Measurements from ENCODE around the gene ARF5.

Gene ARF5

DNA sequence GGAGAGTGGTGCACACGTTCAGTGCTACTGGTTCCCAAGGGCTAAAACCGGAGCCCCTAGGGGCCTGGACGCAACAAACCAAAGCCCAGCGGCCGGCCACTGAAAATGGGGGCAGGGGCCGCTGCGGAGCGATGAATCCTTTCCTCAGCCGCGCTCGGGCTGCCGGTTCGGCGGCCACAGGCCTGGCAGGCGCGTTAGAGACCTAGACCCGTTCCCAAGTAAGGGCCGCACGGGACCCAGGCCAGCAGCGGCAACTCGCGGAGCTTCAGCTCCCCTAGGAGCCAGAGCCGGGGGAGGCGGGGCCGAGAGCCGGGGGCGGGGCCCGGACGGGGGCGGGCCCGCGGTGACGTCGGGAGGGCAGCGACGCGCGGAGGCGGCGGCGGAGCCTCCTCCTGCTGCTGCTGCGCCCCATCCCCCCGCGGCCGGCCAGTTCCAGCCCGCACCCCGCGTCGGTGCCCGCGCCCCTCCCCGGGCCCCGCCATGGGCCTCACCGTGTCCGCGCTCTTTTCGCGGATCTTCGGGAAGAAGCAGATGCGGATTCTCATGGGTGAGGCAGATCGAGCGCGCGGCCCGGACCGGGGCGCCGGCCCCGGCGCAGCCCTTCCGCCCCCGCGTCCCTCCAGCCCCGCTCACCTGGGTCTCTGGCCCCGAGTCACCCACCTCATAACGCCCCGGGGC, at the start of gene ARF5:
Gene ARF5 (plus strand): TSS at position 393 of the 678 bp plus-strand sequence. CDS start 88 bp downstream, at position 481.
- H3K27ac ChIP-seq, result peak within 1 kb of the TSS; percentile 74
- TF ChIP-seq ZFX (IDR thresholded peaks at IDR 0.05; ENCODE audit: borderline replicate concordance), result no peak
- TF ChIP-seq, protein P1, sequence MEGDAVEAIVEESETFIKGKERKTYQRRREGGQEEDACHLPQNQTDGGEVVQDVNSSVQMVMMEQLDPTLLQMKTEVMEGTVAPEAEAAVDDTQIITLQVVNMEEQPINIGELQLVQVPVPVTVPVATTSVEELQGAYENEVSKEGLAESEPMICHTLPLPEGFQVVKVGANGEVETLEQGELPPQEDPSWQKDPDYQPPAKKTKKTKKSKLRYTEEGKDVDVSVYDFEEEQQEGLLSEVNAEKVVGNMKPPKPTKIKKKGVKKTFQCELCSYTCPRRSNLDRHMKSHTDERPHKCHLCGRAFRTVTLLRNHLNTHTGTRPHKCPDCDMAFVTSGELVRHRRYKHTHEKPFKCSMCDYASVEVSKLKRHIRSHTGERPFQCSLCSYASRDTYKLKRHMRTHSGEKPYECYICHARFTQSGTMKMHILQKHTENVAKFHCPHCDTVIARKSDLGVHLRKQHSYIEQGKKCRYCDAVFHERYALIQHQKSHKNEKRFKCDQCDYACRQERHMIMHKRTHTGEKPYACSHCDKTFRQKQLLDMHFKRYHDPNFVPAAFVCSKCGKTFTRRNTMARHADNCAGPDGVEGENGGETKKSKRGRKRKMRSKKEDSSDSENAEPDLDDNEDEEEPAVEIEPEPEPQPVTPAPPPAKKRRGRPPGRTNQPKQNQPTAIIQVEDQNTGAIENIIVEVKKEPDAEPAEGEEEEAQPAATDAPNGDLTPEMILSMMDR (IDR thresholded peaks at IDR 0.05), result no peak

DNA sequence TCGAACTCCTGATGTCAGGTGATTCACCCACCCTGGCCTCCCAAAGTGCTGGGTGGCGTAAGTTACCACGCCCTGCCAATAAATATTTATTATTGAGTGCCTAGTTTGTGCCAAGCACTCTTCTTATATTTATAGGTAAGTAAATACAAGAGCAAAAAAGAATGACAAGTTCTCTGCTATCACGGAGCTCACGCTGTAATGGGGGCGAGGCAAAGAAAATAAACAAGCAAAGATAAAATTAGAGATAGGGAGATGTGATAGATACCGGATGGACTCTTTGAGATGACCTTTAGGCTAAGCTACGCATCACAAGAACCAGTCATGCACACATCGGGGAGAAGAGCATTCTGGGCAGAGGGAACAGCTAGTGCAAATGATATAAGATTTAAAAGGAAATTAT, 49.1 kb upstream of the ARF5 start:
- H3K27ac ChIP-seq, result peak overlapping the region; percentile 57
- TF ChIP-seq, protein P1 (IDR thresholded peaks at IDR 0.05), result no peak
- TF ChIP-seq ZFX (IDR thresholded peaks at IDR 0.05; ENCODE audit: borderline replicate concordance), result no peak

- peak overlapping the region; percentile 57; the same call in 1 of the 2 replicates for H3K27ac ChIP-seq
Measured at GRCh38 chr7:127540461-127540860, 47.8 kb upstream of the ARF5 start.

GRCh38 chr7:127541548-127541947, 46.7 kb upstream of the ARF5 start:
- TF ChIP-seq ZFX (IDR thresholded peaks at IDR 0.05; ENCODE audit: borderline replicate concordance), result no peak
- TF ChIP-seq, protein P1 (IDR thresholded peaks at IDR 0.05), result no peak
- no peak overlapping the region for H3K27ac ChIP-seq

DNA sequence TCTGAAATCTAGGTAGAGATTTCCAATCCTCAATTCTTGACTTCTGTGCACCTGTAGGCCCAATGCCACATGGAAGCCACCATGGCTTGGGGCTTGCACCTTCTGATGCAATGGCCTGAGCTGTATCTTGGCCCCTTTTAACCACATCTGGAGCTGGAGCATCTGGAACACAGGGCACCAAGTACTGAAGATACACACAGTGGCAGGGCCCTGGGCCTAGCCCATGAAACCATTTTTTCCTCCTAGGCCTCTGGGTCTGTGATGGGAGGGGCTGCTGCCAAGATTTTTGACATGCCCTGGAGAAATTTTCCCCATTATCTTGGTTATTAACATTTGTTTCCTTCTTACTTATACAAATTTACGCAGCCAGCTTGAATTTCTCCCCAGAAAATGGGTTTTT, 41.9 kb upstream of the ARF5 start:
- no peak overlapping the region for H3K27ac ChIP-seq
- no peak for TF ChIP-seq ZFX (IDR thresholded peaks at IDR 0.05; ENCODE audit: borderline replicate concordance)
- TF ChIP-seq, protein P1 (IDR thresholded peaks at IDR 0.05), result no peak

DNA sequence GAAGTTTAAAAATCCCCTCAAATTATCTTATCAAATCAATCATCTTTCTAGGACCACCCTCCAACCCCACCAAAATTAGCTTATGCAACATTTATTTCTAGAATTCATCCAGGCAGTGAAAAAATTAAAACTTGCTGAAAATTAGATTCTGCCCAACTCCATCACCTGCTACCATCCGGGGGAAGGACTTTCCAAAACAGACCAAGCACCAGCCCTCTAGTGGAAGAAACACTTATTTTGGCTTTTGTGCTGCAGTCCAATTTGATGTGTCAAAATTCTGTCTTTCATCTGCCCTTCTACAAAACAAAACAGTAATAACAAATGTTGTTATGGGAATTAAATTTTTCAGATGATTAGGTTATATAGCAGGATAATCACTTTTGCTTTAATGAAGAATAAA, 38.0 kb upstream of the ARF5 start:
- no peak overlapping the region for H3K27ac ChIP-seq
- no peak for TF ChIP-seq ZFX (IDR thresholded peaks at IDR 0.05; ENCODE audit: borderline replicate concordance)
- TF ChIP-seq, protein P1 (IDR thresholded peaks at IDR 0.05), result peak; percentile 41; the same call in 1 of the 2 replicates

- H3K27ac ChIP-seq, result no peak overlapping the region
- TF ChIP-seq, protein P1 (IDR thresholded peaks at IDR 0.05), result no peak
- no peak for TF ChIP-seq ZFX (IDR thresholded peaks at IDR 0.05; ENCODE audit: borderline replicate concordance)
Measured at GRCh38 chr7:127551941-127552340, 36.3 kb upstream of the ARF5 start.

DNA sequence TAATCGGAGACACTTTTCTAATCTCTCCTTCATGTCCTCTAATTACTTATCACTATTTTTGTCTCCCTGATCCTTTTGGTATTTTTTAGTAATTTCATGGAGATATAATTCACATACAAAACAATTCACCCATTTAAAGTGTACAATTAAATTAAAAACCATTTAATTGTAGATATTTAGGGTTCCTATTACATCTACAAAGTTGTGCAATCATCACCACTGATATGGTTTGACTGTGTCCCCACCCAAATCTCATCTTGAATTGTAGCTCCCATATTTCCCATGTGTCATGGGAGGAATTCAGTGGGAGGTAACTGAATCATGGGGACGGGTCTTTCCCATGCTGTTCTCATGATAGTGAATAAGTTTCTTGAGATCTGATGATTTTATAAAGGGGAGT, 31.8 kb upstream of the ARF5 start:
- TF ChIP-seq ZFX (IDR thresholded peaks at IDR 0.05; ENCODE audit: borderline replicate concordance), result no peak
- TF ChIP-seq, protein P1 (IDR thresholded peaks at IDR 0.05), result no peak
- no peak overlapping the region for H3K27ac ChIP-seq

Measured in 22Rv1 (cell line).